Adrenal gland (tissue), 5 donors: ENCODE data around the gene GLIS1.

Experiments
- CTCF ChIP-seq, 6 experiments: fragments of 450-650 bp in 4 of 6; fragments of 200-600 bp in 2 of 6; sonication (generic) in 1 of 6; IDR thresholded peaks; 1 replicate in 5 of 6; 2 replicates in 1 of 6; pipeline versions ENCODE4 v1.5.1 to v1.8.0; 2016 to 2021; ENCODE audit warnings: antibody characterized with exemption in 6 of 6, mild to moderate bottlenecking in 2 of 6, moderate library complexity in 1 of 6
- POLR2A ChIP-seq, 2 donors: fragments of 450-650 bp; IDR thresholded peaks; one replicate each; pipeline ENCODE4 v1.6.1; 2017; ENCODE audit warnings: antibody characterized with exemption in 2 of 2, mild to moderate bottlenecking in 2 of 2, moderate library complexity in 1 of 2
- donor health status: DM: no; HTN: no; CAD: no.

- TF ChIP-seq CTCF (IDR thresholded peaks at IDR 0.05) (no peak), POLR2A (IDR thresholded peaks at IDR 0.05) (no peak)
Measured at GRCh38 chr1:53471000-53471399, 268.0 kb downstream of the GLIS1 start.
